IPS-11a (cell line): ENCODE measurements around the gene OGDH.

Experiments
- H3K4me3 ChIP-seq: one replicate; pipeline ENCODE4 v1.5.1; 2013; ENCODE audit warnings: low read depth, low read length, control low read depth

Gene OGDH

DNA sequence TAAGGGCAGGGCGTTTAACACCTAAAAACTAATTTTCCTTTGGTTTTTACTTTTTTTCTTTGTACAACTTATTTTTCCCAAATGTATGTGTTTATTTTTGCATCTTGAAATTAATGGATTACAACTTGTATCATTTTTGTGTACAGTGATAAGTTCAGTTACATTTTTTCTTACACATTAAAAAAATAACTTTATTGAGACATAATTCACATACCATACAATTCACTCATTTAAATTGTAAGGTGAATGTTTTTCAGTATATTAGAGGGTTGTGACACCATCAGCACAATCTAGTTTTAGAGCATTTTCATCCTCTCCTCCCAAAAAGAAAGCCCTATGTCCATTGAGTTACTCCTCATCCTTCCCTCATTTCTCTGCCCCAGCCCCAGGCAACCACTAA lies 11.6 kb downstream of the OGDH start:
- no peak overlapping the region for H3K4me3 ChIP-seq

- H3K4me3 ChIP-seq = no peak overlapping the region
Observed at GRCh38 chr7:44618753-44619152, 12.3 kb downstream of the OGDH start.

GRCh38 chr7:44621034-44621749 lies 14.8 kb downstream of the OGDH start:
- no peak overlapping the region for H3K4me3 ChIP-seq

- no peak overlapping the region for H3K4me3 ChIP-seq
Observed at GRCh38 chr7:44621750-44622103, 15.3 kb downstream of the OGDH start.

DNA sequence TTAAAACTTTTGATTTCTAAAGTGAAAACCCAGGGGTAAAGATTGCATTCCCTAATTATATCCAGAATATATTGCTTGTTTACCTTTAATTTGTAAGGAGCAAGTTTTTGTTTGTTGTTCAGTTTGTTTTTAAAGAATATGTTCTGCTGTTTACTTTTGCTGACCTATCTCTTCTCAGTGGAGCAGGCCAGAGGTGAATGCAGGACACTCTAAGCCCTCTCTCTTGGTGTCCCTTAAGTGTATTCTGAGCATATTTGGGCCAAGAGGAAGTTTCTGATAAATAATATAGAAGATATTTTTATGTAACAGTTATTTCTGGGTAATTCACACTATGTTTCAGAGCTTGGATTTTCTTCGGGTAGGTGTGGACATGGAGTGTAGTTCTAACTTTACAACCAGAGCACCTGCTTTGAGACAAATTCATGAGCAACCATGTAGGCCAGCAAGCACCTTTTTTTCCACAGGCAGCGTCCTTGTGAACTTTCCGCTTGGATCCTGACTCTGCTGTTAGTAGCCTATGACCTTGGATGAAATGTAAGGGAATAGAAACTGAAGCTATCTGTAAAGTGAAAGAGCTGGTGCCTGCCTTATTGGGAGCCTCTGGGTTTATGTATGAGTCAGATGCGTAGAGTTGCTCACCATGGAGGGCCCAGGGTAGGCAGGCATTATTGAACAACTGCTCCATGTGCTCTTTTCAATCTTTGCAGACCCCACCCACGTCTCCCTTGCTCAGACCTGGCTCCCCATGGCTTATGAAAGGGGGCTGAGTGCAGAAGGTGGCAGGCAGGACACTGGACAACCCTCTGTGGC lies 16.1 kb downstream of the OGDH start:
- no peak overlapping the region for H3K4me3 ChIP-seq

GRCh38 chr7:44624318-44624717 lies 17.9 kb downstream of the OGDH start:
- H3K4me3 ChIP-seq = no peak overlapping the region

DNA sequence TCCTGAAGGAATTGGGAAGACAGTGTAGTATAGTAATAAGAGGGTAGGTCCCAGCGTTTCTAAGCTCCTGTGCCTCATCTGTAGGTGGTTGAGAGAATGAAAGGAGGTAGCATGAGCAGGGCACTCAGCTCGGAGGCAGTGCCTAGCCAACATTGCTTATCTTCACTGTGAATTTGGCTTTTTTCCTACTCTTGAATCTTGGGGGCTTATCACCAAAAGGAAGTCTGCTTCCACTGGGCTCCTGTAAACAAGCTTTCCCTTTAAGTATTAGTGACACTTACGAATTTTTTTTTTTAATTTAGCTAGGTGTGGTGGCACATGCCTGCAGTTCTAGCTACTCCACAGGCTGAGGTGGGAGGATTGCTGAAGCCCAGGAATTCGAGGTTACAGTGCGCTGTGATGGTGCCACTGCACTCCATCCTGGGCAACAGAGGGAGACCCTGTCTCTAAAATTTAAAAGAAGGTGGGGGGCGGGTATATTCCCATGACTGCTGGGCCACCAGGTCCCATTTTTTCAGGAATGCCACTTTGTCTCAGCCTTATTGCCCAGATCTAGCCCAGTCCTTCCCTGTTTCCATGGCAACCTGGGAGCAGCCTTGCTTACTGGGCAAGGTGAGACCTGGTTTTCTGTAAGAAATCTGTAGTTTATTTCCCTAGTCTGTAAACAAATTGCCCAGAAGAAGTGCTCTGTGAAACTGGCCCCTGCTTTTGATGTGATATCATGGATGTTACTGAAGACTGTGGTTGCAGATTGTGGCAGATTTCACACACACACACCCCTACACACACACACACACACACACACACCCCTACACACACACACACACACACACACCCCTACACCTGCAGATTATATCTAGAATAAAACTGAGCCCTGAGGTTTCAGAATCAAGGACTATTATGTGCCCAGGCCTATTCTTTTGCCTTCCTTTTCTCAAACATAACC lies 19.4 kb downstream of the OGDH start:
- H3K4me3 ChIP-seq = no peak overlapping the region

- no peak overlapping the region for H3K4me3 ChIP-seq
Observed at GRCh38 chr7:44626620-44627019, 20.2 kb downstream of the OGDH start.

GRCh38 chr7:44629829-44630522 lies 23.5 kb downstream of the OGDH start:
- H3K4me3 ChIP-seq = no peak overlapping the region

GRCh38 chr7:44630792-44631457 lies 24.5 kb downstream of the OGDH start:
- no peak overlapping the region for H3K4me3 ChIP-seq

- no peak overlapping the region for H3K4me3 ChIP-seq
Observed at GRCh38 chr7:44631458-44632115, 25.2 kb downstream of the OGDH start.

DNA sequence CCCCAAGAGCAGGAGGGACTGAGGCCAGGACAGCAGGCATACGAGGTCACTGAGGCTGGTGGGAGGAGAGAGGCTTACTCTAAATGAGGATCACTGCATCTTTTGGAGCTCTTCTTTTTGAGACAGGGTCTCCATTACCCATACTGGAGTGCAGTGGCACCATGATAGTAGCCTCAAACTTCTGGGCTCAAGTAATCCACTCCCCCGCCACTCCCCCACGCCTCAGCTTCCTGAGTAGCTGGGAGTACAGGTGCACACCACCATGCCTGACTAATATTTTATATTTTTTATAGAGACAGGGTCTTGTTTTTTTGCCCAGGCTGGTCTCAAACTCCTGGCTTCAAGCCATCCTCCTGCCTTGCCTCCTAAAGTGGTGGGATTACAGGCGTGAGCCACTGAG lies 25.8 kb downstream of the OGDH start:
- H3K4me3 ChIP-seq = no peak overlapping the region

DNA sequence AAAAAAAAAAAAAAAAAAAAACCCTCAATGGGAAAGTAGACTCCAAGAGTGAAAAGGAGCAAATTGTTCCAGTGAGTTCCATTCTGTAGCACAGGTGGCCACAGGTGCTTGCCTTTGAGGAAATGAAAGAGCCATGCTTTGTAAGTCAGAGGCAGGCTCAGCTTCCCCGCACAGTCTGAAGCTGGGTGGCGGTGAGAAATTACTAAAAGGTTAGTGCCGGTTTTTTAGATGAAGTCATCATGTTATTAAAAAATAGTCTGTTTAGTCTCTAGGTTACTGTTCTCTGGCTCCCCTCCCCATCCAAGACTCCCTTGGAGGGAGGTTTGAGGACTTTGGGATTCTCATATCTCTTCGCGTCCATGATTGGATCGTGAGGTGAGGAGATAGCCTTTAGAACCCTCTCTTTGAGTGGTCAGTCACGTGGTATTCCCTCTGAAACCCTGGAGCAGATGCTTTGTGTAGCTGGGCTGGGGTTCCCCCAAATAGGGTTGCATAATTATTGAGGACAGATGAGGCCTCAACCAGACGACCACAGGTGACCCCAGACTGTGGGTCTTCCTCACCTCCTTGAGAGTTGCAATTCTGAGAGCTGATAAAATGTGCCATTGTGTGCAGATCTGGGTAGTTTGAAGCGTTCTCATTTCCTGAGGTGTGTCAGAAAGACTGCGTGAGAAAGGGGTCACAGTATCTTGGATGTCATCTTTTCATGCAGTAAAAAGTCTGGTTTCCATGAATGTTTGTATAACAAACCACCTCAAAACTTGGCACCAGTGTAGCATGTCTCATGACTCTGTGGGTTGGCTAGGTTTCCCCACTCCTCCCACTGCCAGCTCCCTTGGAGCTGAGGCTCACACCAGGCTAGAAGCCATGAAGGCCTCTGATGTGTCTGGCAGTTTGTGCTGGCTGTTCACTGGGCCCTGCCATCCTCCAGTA lies 27.1 kb downstream of the OGDH start:
- H3K4me3 ChIP-seq = no peak overlapping the region

GRCh38 chr7:44634187-44634838 lies 27.9 kb downstream of the OGDH start:
- no peak overlapping the region for H3K4me3 ChIP-seq

GRCh38 chr7:44634839-44635591 lies 28.6 kb downstream of the OGDH start:
- H3K4me3 ChIP-seq = no peak overlapping the region

GRCh38 chr7:44636041-44636584 lies 29.7 kb downstream of the OGDH start:
- no peak overlapping the region for H3K4me3 ChIP-seq

DNA sequence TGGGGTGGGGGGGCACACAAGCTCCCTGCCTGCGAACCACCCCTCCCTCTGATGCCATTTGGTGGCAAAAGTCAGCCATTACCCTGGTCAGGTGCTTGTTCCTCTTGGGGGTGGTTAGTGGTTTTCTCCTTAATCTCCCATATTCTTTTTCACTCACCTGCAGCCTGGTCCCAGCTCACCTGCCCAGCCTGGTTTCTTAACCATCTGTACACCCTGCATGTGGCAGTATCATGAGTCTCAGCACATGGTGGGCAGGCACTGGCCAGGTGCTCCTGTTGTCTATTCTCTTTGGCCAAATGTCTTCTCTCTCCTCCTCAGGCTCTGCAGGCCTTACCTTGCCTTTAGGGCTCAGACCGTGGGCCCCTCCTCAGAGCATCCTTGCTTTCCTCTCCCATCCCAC lies 30.5 kb downstream of the OGDH start:
- H3K4me3 ChIP-seq = no peak overlapping the region
